Loucy (cell line): ENCODE measurements around the gene CREG1.
"Not testable (repeated sequence)": the region's sequence is repeated elsewhere in the genome, so short reads cannot be mapped to it uniquely, and the experiment has no call there.

Experiments
- H2AFZ ChIP-seq: fragments of 200-600 bp; sonication (generic); 2 replicates; pipeline ENCODE4 v1.6.0; 2016; ENCODE audit warnings: antibody characterized with exemption, mild to moderate bottlenecking, low read length, moderate library complexity
- H3F3A ChIP-seq: fragments of 200-600 bp; 2 replicates; pipeline ENCODE4 v1.6.0; 2016; ENCODE audit warnings: antibody characterized with exemption, low read depth, mild to moderate bottlenecking
- H3K27me3 ChIP-seq: fragments of 200-600 bp; sonication (generic); 2 replicates; pipeline ENCODE4 v1.6.1; 2014; ENCODE audit warnings: low read length, mild to moderate bottlenecking; ENCODE audit not compliant: insufficient read depth, poor library complexity, severe bottlenecking
- H3K36me3 ChIP-seq: fragments of 200-600 bp; sonication (generic); 2 replicates; pipeline ENCODE4 v1.6.1; 2016; ENCODE audit warnings: low read length; ENCODE audit not compliant: insufficient read depth
- H3K4me1 ChIP-seq: fragments of 200-600 bp; sonication (generic); 2 replicates; pipeline ENCODE4 v1.5.1; 2014; ENCODE audit warnings: low read length, mild to moderate bottlenecking; ENCODE audit not compliant: insufficient read depth, poor library complexity, severe bottlenecking
- H3K4me2 ChIP-seq: fragments of 200-600 bp; sonication (generic); 2 replicates; pipeline ENCODE4 v1.6.0; 2014; ENCODE audit warnings: antibody characterized with exemption, low read length, low read depth, mild to moderate bottlenecking; ENCODE audit not compliant: poor library complexity, severe bottlenecking
- H3K4me3 ChIP-seq: fragments of 200-600 bp; sonication (generic); 2 replicates; pipeline ENCODE4 v1.5.1; 2014; ENCODE audit warnings: low read length, mild to moderate bottlenecking, mixed read lengths; ENCODE audit not compliant: poor library complexity, severe bottlenecking
- H3K79me2 ChIP-seq: fragments of 200-600 bp; sonication (generic); 2 replicates; pipeline ENCODE4 v1.6.1; 2014; ENCODE audit warnings: low read length; ENCODE audit not compliant: insufficient read depth
- H3K9ac ChIP-seq: fragments of 200-600 bp; sonication (generic); 2 replicates; pipeline ENCODE4 v1.6.0; 2014; ENCODE audit warnings: mild to moderate bottlenecking, low read depth, low read length, moderate library complexity; ENCODE audit not compliant: poor library complexity, severe bottlenecking
- H3K9me2 ChIP-seq: fragments of 200-600 bp; sonication (generic); replicated peaks from 2 replicates; pipeline ENCODE4 v1.6.1; 2016; ENCODE audit warnings: low read depth, low read length, mixed read lengths
- H3K9me3 ChIP-seq: fragments of 200-600 bp; sonication (generic); 2 replicates; pipeline ENCODE4 v1.6.1; 2014; ENCODE audit warnings: mild to moderate bottlenecking, antibody characterized with exemption, low read length, low read depth; ENCODE audit not compliant: insufficient read depth
- H4K20me1 ChIP-seq: fragments of 200-600 bp; sonication (generic); 2 replicates; pipeline ENCODE4 v1.6.0; 2014; ENCODE audit warnings: antibody characterized with exemption, low read length, mild to moderate bottlenecking; ENCODE audit not compliant: insufficient read depth, poor library complexity, severe bottlenecking
- EZH2phosphoT487 ChIP-seq: fragments of 200-600 bp; IDR thresholded peaks from 2 replicates; pipeline ENCODE4 v1.6.1; 2018; ENCODE audit warnings: antibody characterized with exemption, mild to moderate bottlenecking, moderate library complexity, borderline replicate concordance
- TF ChIP-seq, protein P1 (sequence below): fragments of 200-600 bp; sonication (generic); conservative IDR thresholded peaks from 2 replicates; pipeline ENCODE4 v1.5.1; 2014; ENCODE audit warnings: mild to moderate bottlenecking, antibody characterized with exemption, low read length

Gene CREG1

GRCh38 chr1:167575649-167576048 is 22.1 kb upstream of the CREG1 start:
- Histone ChIP-seq H3K27me3 (no peaks in the 10 kb centered on the region), H3K4me3 (no peak overlapping the region), H3K4me2 (no peak overlapping the region), H3K36me3 (no peaks in the 10 kb centered on the region), H2AFZ (no peak overlapping the region), H3K4me1 (no peaks in the 10 kb centered on the region), H3K9ac (no peak overlapping the region), H3K79me2 (no peaks in the 10 kb centered on the region), H3K9me3 (no peaks in the 10 kb centered on the region), H3K9me2 (no peaks in the 10 kb centered on the region), H4K20me1 (no peaks in the 10 kb centered on the region), H3F3A (no peaks in the 10 kb centered on the region)
- TF ChIP-seq, protein P1, sequence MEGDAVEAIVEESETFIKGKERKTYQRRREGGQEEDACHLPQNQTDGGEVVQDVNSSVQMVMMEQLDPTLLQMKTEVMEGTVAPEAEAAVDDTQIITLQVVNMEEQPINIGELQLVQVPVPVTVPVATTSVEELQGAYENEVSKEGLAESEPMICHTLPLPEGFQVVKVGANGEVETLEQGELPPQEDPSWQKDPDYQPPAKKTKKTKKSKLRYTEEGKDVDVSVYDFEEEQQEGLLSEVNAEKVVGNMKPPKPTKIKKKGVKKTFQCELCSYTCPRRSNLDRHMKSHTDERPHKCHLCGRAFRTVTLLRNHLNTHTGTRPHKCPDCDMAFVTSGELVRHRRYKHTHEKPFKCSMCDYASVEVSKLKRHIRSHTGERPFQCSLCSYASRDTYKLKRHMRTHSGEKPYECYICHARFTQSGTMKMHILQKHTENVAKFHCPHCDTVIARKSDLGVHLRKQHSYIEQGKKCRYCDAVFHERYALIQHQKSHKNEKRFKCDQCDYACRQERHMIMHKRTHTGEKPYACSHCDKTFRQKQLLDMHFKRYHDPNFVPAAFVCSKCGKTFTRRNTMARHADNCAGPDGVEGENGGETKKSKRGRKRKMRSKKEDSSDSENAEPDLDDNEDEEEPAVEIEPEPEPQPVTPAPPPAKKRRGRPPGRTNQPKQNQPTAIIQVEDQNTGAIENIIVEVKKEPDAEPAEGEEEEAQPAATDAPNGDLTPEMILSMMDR: no peak
- no peak for TF ChIP-seq EZH2phosphoT487

- no peaks in the 10 kb centered on the region for H3K9me2 ChIP-seq
- no peak overlapping the region for H3K4me2 ChIP-seq
- no peaks in the 10 kb centered on the region; the same call in 1 of the 2 replicates for H3F3A ChIP-seq
- no peaks in the 10 kb centered on the region for H3K27me3 ChIP-seq
- H3K9ac ChIP-seq: no peak overlapping the region
- no peaks in the 10 kb centered on the region for H4K20me1 ChIP-seq
- no peaks in the 10 kb centered on the region for H3K4me1 ChIP-seq
- TF ChIP-seq, protein P1: no peak
- TF ChIP-seq EZH2phosphoT487: no peak
- no peaks in the 10 kb centered on the region for H3K9me3 ChIP-seq
- H3K4me3 ChIP-seq: no peak overlapping the region
- no peaks in the 10 kb centered on the region for H3K79me2 ChIP-seq
- no peaks in the 10 kb centered on the region for H3K36me3 ChIP-seq
- no peak overlapping the region for H2AFZ ChIP-seq
These were observed 19.5 kb upstream of the CREG1 start for GRCh38 chr1:167573035-167573434.

- not testable (repeated sequence) for H3K9ac ChIP-seq, H3K79me2 ChIP-seq, H3K9me2 ChIP-seq, H2AFZ ChIP-seq, H4K20me1 ChIP-seq, H3K36me3 ChIP-seq, H3K9me3 ChIP-seq, H3K27me3 ChIP-seq, H3F3A ChIP-seq, H3K4me2 ChIP-seq, H3K4me3 ChIP-seq
- H3K4me1 ChIP-seq: peaks cover 14% of the 10 kb centered on the region
These were observed 17.1 kb upstream of the CREG1 start for GRCh38 chr1:167570712-167571111.

GRCh38 chr1:167567663-167568062 is 14.1 kb upstream of the CREG1 start:
- no peak for TF ChIP-seq EZH2phosphoT487
- TF ChIP-seq, protein P1: no peak
- Histone ChIP-seq H4K20me1 (no peaks in the 10 kb centered on the region), H3K27me3 (no peaks in the 10 kb centered on the region), H3K9ac (peak overlapping the region; percentile 22), H3K79me2 (no peaks in the 10 kb centered on the region), H3K9me3 (no peaks in the 10 kb centered on the region), H3K4me1 (peaks cover 14% of the 10 kb centered on the region), H3K9me2 (no peaks in the 10 kb centered on the region), H3K4me3 (no peak overlapping the region), H3K36me3 (no peaks in the 10 kb centered on the region), H3K4me2 (no peak overlapping the region), H2AFZ (peak overlapping the region; percentile 38; the same call in 1 of the 2 replicates), H3F3A (no peaks in the 10 kb centered on the region; the same call in 1 of the 2 replicates)
